Measurements from ENCODE around the gene DUSP28.

DUSP28 gene

GRCh38 chr2:240567137-240567871 is 7.1 kb downstream of the DUSP28 start:
- no peak for TF ChIP-seq CTCF (IDR thresholded peaks at IDR 0.05; ENCODE audit: low read depth, low read length, missing control alignments)
- DNase-seq (ENCODE audit: low read depth), result no peak
- H3K4me3 ChIP-seq (ENCODE audit: low read depth, low read length), result peak overlapping the region; percentile 62

DNA sequence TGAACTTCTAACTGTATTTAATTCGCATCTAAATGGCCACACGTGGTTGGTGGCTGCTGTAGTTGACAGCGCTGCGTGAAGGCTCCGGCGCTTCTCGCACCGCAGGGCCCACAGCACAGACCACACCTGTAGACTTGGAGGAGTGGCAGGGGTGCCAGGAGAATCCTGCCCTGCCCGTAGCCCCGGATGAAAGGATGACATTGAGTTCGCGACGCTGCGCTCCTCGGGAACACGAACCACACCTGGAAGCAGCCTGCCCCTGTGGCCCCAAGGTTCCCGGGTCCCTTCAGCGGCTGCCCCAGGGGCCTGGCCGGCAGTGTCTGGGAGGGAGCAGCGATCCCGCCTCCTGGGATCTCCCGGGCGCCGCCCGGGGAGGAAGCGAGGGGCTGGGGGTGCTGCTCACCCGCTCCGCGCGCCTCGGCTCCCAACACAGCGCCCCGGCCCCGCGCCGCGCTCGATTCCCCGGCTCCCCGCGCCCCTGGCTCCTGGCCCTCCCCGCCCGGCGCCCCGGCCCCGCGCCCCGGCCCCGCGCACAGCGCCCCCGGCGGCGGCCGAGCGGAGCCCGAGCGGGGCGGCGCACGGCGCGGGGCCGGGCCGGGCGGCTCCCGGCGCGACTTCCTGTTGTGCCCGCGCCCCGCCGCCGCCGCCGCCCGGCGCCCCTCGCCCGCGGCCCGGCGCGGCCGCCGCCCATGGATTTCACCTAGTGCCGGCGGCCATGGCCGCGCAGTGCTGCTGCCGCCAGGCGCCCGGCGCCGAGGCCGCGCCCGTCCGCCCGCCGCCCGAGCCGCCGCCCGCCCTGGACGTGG is 7.9 kb downstream of the DUSP28 start, which contains the start of gene RNPEPL1:
RNPEPL1 (plus strand) TSS at position 613 of the 806 bp plus-strand sequence; CDS start at position 716, 103 bp downstream.
- peak; percentile 8 for TF ChIP-seq CTCF (IDR thresholded peaks at IDR 0.05; ENCODE audit: low read depth, low read length, missing control alignments)
- H3K4me3 ChIP-seq (ENCODE audit: low read depth, low read length), result peak within 1 kb of the TSS; percentile 85
- no peak for DNase-seq (ENCODE audit: low read depth)

DNA sequence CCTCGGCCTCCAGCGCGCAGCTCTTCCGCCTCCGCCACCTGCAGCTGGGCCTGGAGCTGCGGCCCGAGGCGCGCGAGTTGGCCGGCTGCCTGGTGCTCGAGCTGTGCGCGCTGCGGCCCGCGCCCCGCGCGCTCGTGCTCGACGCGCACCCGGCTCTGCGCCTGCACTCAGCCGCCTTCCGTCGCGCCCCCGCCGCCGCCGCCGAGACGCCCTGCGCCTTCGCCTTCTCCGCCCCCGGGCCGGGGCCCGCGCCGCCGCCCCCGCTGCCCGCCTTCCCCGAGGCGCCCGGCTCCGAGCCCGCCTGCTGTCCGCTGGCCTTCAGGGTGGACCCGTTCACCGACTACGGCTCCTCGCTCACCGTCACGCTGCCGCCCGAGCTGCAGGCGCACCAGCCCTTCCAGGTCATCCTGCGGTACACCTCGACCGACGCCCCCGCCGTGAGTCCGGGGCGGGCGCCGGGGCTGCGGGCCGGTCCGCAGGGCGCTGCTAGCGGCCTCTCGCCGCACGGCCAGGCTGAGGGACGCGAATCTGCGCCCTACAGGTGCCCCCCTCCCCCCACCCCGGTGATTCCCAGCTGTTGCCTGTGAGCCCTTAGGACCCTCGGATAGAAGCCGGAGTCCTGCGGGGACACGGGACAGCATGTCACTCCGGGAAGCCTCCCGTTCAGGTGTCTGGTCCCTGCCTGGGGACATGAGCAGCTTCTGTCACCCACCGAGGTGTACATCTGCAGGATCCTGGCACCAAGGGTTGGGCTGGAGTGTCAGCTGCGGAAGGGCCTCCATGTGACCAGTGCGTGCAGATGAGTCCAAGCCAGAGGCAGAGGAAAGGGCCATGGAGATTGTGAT is 8.7 kb downstream of the DUSP28 start:
- H3K4me3 ChIP-seq (ENCODE audit: low read depth, low read length), result peak overlapping the region; percentile 85
- DNase-seq (ENCODE audit: low read depth), result no peak
- no peak for TF ChIP-seq CTCF (IDR thresholded peaks at IDR 0.05; ENCODE audit: low read depth, low read length, missing control alignments)

DNA sequence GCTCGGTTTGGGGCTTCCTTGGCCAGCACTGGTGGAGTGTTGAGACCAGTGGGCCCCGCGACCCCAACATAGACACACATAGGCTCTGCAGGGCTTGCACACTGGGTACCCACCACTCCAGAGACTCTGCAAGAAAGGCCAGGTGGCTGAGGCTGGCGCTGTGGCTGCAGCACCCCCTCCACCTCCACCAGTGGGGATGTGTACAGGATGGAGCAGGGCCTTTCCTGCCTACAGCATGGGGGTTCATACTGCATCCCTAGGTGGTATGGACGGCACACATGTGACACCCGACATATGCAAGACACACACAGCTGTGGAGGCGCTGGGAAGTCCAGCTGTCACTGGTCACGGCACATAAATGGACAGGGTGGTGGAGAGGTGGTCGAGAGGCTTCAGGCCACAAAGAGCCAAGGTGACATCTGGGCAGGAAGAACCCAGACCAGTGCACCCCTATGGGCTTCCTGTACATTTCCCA is 9.4 kb downstream of the DUSP28 start:
- DNase-seq (ENCODE audit: low read depth), result no peak
- TF ChIP-seq CTCF (IDR thresholded peaks at IDR 0.05; ENCODE audit: low read depth, low read length, missing control alignments), result no peak
- peak overlapping the region; percentile 85 for H3K4me3 ChIP-seq (ENCODE audit: low read depth, low read length)

DNA sequence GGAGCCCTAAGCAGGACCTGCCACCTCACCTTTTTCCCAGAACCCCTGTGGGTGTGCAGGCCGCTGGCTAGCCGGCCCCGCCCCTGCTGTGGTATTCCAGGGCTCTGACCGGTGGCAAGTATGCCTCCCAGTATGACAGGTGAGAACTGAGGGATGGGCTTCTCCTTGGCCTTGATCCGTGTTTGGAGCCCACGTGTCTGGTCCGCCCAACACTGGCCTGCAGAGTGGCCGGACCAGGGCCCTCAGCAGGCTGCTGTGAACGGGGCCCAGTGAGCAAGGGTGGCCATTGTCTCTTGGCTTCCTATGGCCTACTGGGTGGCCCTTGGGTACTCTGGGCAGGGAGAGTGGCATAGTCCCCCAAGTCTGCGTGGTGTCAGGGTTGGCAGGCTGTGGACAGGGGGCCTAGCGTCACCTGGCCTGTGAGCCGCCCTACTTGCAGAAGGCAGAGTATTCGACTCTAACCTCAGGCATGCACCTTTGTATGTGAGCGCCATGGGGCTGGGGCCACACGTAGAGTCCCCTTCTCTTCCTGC is 9.9 kb downstream of the DUSP28 start:
- peak overlapping the region; percentile 85 for H3K4me3 ChIP-seq (ENCODE audit: low read depth, low read length)
- no peak for TF ChIP-seq CTCF (IDR thresholded peaks at IDR 0.05; ENCODE audit: low read depth, low read length, missing control alignments)
- no peak for DNase-seq (ENCODE audit: low read depth)

DNA sequence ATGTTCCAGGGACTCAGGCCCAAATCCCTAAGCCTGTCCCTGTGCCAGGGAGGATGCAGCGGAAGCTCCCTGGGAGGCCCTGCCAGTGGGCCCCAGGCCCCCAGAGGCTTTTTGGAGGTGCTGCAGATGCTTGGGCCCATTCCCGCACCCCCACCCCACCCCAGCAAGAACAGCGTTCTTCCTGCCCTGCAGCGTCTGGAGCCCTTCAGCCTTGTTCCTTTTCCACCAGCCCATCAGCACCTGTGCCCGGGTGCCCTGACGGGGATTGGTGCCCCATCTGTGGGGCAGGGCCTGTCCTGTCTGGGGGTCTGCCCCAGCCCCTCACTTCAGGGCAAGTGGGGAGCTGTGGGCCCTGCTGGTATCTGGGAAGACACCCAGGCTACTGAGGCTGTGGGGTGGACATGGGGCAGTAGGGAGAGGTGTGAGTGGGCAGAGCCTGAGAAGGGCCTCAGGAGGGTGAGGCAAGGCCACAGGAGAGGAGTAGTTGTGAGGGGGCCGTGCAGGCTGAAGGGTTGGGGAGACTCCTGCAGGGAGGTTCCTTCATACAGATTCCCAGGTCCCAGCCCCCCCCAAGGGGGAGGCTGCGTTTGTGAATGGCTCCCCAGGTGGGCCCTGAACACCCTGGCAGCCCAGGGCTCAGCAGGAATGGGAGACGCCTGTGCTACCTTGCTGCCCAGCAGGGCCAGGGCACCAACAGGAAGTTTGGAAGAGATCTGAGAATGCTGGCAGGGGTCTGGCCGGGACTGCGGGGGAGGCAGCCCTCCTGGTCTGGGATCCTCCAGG is 10.6 kb downstream of the DUSP28 start:
- DNase-seq (ENCODE audit: low read depth), result no peak
- H3K4me3 ChIP-seq (ENCODE audit: low read depth, low read length), result no peak overlapping the region
- TF ChIP-seq CTCF (IDR thresholded peaks at IDR 0.05; ENCODE audit: low read depth, low read length, missing control alignments), result no peak

Data from GM12864 (cell line).